GM19372 (cell line): ENCODE data around the gene RBL1.
"Not testable (repeated sequence)": the region's sequence is repeated elsewhere in the genome, so short reads cannot be mapped to it uniquely, and the experiment has no call there.

ENCODE experiments used
- ATAC-seq: cut with Tn5 transposase; IDR thresholded peaks from one replicate; pipeline ENCODE4 v1.9.1; 2021; ENCODE audit warnings: mild to moderate bottlenecking, low read depth, moderate library complexity; ENCODE audit not compliant: unreplicated experiment

The RBL1 gene

GRCh38 chr20:37095599-37096414, at the start of gene RBL1:
Gene RBL1 (minus strand): TSS chr20:37095997. CDS start chr20:37095928, 69 bp downstream.
- peak; percentile 74 for ATAC-seq

GRCh38 chr20:37144856-37145404, 49.1 kb upstream of the RBL1 start:
- ATAC-seq = no peak

DNA sequence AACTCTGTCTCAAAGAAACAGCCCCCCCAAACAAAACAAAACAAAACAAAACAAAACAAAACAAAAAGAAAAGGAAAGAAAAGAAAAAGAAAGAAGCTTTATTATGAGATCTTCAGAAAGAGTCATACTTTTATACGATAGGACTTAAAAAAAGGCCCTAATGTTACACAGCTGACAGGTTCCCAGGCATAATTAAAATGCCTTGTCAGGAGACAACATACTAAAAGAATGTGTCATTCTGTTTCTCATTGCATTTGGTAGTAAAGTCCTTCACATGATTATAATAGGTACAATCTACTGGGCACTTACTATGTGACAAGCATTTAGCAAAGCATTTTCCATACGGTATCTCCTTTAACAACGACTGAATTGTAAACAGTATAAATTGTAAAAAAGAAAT, 46.9 kb upstream of the RBL1 start:
- ATAC-seq = no peak

GRCh38 chr20:37137547-37137946, 41.8 kb upstream of the RBL1 start:
- no peak for ATAC-seq

- ATAC-seq = no peak
Measured at GRCh38 chr20:37133952-37134351, 38.2 kb upstream of the RBL1 start.

GRCh38 chr20:37131486-37131885, 35.7 kb upstream of the RBL1 start:
- no peak for ATAC-seq

DNA sequence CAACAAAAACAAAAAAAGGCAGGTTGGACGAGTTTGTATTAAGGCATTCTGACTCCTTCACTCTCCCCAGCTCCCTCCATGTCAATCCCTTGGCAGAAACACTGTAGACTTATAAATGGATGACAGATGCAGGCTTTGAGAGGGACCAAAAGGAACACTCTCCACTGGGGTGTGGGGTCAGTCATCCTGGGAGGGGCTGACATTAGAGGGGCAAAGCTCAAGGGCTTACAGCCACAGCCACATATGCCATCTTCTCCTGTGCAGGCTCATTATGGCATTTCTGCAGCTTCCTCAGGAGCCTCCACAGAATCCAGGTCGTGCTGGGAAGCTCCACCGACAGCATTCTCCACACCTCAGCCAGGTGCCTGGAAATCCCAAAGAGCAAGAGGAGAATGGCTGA, 33.0 kb upstream of the RBL1 start:
- no peak for ATAC-seq

GRCh38 chr20:37126290-37126689, 30.5 kb upstream of the RBL1 start:
- ATAC-seq = not testable (repeated sequence)

- ATAC-seq = no peak
Measured at GRCh38 chr20:37123441-37123840, 27.6 kb upstream of the RBL1 start.

DNA sequence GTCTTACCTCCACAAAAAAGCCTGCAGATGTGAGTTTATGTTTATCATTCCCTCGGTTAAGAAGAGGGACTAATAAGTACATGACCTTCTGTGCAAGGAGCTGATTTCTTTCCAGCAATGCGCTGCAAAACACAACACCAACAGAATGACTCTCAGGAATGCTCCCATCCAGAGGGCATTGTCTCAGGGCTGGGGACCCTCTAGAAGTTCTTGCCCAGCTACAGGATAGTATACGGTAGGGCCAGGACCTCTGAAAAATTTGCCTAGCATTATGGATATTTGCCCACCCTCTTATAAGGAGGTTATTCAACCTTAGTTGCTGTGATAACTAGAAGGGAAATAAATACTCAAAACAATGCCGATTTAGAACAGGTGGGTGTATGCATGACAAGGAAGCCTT, 24.7 kb upstream of the RBL1 start:
- ATAC-seq = no peak

- ATAC-seq = no peak
Measured at GRCh38 chr20:37119356-37120036, 23.7 kb upstream of the RBL1 start.

GRCh38 chr20:37114012-37114411, 18.2 kb upstream of the RBL1 start:
- no peak for ATAC-seq

DNA sequence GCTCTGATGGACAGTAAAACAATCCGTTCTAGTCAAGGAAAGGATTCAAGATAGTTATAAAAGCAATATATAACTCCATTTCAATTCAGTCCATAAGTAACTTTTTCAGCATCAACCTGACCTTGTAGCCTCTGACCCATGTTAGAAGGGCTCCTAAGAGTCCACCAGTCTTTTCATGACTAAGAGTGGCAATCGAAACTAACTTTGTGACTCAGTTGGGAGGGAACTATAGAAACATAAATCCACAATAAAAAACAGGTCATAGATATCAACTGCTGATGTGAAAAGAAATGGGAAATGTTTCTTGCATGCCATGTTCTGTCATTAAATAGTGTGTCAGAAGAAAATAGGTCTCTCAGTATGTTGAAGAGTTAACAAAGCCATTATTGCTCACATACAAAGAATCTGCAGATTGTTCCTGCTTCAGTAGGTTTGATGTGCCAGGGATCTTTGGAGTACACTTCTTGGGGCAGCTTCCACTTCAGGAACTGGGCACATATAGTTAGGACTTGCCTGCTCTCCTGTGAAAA, 16.2 kb upstream of the RBL1 start:
- no peak for ATAC-seq

- no peak for ATAC-seq
Measured at GRCh38 chr20:37108676-37109075, 12.9 kb upstream of the RBL1 start.

- no peak for ATAC-seq
Measured at GRCh38 chr20:37102571-37102970, 6.8 kb upstream of the RBL1 start.

GRCh38 chr20:37096415-37097041, 731 bp upstream of the RBL1 start:
- ATAC-seq = no peak

DNA sequence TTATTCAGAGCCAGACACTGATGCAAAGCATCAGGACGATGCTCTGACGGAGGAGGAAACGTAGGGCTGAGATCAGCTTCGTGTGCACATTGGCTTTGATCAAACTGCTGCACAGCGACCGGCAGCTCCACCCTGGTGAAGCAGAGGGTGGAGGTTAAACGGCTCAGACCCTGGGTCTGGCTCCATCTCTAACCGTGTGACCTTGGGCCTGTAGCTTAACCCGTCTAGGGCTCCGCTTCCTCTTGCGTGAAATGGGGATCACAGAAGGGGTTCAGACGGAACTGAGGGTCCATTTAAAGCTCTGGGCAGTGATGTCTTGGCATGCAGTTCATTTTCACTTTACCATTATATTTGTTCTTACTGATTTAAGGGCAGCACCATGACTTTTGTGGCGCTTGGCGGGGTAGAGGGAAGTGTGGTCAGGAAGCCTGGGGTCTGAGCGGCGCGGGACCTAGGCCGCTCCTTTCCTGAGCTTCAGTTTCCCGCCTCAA, 644 bp downstream of the RBL1 start:
- no peak for ATAC-seq

DNA sequence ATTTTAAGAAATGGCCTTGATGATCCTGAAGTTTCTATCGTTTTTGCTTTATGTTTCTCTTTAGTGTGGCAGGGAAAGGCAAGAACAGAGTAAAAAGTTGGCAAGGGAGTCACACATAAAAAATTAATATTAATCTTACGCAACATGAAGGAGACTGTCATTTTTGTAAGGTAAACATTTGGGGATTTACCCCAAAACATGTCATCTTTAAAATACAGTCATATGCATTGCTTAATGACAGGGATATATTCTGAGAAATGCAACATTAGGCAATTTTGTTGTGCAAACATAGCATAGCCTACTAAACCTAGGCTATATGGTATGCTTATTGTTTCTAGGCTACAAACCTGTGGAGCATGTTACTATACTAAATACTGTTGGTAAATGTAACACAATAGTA, 5.4 kb downstream of the RBL1 start:
- no peak for ATAC-seq

DNA sequence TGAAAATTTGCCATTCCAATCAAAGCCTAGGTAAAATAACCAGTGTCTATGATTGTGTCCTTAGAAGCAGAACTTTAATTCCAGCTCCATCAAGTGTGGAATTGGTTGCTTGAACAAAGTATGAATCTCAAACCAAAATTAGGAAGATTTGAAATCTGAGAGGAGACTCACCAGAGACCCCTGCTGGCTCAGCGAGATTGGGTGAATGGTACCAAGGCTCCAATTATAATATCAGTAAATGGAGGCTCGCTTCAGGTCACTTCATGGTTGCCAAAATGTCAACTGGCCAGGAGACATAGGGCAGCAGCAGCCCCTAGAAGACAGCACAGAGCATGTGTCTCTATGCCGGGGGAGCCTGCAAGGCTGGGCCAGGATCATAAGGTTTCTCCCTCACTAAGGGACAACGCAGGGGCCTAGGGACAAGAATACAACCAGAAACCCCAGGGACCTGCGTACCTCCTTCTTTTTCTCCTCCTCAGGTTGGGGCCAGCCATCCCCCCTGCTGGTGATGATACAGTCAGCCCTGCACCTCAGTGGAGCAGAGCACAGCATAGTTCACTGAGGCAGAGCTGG, 14.0 kb downstream of the RBL1 start:
- no peak for ATAC-seq

DNA sequence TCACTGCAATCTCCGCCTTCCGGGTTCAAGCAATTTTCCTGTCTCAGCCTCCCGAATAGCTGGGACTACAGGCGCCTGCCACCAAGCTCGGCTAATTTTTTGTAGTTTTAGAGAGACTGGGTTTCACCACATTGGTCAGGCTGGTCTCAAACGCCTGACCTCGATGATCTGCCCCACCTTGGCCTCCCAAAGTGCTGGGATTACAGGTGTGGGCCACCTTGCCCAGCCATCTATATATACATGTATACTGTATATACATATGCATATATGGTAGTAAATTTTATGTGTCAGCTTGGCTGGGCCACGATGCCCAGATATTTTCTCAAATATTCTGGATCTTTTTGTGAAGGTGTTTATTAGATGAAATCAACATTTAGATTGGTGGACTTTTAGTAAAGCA, 18.8 kb downstream of the RBL1 start:
- no peak for ATAC-seq
